Measurements from ENCODE around the gene PRR14L. TPM values are rescaled to one million over a fixed set of nuclear protein-coding genes. Genes with fewer than 3 reads are reported as not detected.
"Not testable (repeated sequence)": the region's sequence is repeated elsewhere in the genome, so short reads cannot be mapped to it uniquely, and the experiment has no call there.

PRR14L gene
- total RNA-seq, 2 experiments from 2014 or later, result 40.2 to 45.1 TPM

- peaks cover 46% of the 10 kb centered on the region for H3K36me3 Mint-ChIP-seq (ENCODE audit: low read depth)
- intact Hi-C loops (cut with micrococcal nuclease), result no loop called here
- POLR2A ChIA-PET, result no interaction called here
- DNase-seq (no peak), ATAC-seq (no peak)
- H3K27me3 Mint-ChIP-seq, result no peaks in the 10 kb centered on the region
- H3K9me3 Mint-ChIP-seq, result no peaks in the 10 kb centered on the region
- H3K4me3 Mint-ChIP-seq, result no peak overlapping the region
- H3K4me1 Mint-ChIP-seq (ENCODE audit: low read depth), result no peaks in the 10 kb centered on the region
- no peak overlapping the region for H3K27ac Mint-ChIP-seq
- CTCF ChIA-PET, result no interaction called here
- TF ChIP-seq CTCF (IDR thresholded peaks at IDR 0.05), result no peak
These were observed 30.0 kb downstream of the PRR14L start for GRCh38 chr22:31719850-31720471.

DNA sequence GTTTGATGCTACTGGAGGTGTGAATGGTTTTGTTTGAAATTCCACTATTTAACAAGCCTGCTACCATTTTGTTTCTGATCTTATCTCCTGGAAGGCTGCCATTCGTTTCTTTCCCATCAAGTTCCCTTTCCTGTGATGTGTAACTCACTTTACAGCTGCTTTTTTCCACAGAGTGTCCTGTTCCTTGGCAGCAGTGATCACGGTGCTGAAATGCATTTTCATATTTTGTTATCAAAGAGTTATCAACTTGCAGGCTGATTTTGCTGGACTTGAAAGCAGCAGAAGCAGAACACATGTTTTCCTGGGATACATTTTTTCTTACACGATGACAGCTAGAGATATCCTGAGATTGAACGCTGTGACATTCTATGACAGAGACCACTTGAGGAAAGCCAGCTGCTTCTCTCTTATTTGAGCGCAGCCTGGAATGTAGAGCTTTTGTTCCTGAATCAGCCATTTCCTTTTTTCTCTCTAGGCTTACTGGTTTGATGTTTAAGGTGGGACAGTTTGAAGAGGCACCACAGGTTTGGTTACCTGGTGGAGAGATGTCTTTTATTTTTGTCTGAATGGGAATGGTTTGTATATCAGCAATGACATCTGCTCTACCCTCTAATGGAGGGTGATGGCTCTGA is 34.7 kb downstream of the PRR14L start:
- no peaks in the 10 kb centered on the region for H3K4me1 Mint-ChIP-seq (ENCODE audit: low read depth)
- ATAC-seq (no peak), DNase-seq (no peak)
- H3K36me3 Mint-ChIP-seq (ENCODE audit: low read depth), result peaks cover 46% of the 10 kb centered on the region
- intact Hi-C loops (cut with micrococcal nuclease), result no loop called here
- POLR2A ChIA-PET, result no interaction called here
- no peak overlapping the region for H3K4me3 Mint-ChIP-seq
- no peaks in the 10 kb centered on the region for H3K9me3 Mint-ChIP-seq
- no peak for TF ChIP-seq CTCF (IDR thresholded peaks at IDR 0.05)
- CTCF ChIA-PET, result no interaction called here
- H3K27ac Mint-ChIP-seq, result no peak overlapping the region
- no peaks in the 10 kb centered on the region for H3K27me3 Mint-ChIP-seq

DNA sequence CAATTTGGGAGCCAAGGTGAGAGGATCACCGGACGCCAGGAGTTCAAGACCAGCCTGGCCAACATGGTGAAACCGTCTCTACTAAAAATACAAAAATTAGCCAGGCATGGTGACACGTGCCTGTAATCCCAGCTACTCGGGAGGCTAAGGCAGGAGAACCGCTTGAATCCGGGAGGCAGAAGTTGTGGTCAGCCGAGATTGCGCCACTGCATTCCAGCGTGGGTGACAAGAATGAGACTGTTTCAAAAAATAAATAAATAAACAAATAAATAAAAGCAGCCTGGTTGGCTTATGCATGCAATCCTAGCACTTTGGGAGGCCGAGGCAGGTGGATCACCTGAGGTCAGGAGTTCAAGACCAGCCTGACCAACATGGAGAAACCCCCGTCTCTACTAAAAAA is 38.7 kb downstream of the PRR14L start:
- DNase-seq; POLR2A ChIA-PET; ATAC-seq; H3K27ac Mint-ChIP-seq; intact Hi-C loops (cut with micrococcal nuclease); H3K27me3 Mint-ChIP-seq; H3K9me3 Mint-ChIP-seq; H3K4me1 Mint-ChIP-seq (ENCODE audit: low read depth); H3K4me3 Mint-ChIP-seq: not testable (repeated sequence)
- H3K36me3 Mint-ChIP-seq (ENCODE audit: low read depth), result peaks cover 33% of the 10 kb centered on the region
- CTCF ChIA-PET, result interaction anchor here (0.8 kb wide), 1 partner anchor 46 kb away, joined by 4 read pairs; no protein-coding TSS in a partner anchor

DNA sequence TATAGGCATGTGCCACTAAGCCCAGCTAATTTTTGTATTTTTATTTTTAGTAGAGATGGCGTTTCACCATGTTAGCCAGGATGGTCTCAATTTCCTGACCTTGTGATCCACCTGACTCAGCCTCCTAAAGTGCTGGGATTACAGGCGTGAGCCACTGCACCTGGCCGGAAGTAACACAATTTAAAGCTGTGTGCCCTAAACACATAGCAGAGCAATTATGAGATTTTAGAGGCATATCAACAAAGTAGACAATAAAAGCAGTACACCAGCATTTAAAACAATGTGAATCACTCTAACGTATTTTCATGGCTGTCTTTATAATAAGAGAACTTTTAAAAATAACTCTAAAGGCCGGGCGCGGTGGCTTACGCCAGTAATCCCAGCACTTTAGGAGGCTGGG is 42.4 kb downstream of the PRR14L start:
- CTCF ChIA-PET, result interaction anchor here (1.5 kb wide), 1 partner anchor 24 kb away, joined by 4 read pairs; no protein-coding TSS in a partner anchor
- intact Hi-C loops (cut with micrococcal nuclease), result no loop called here
- DNase-seq, result no peak
- no peaks in the 10 kb centered on the region for H3K27me3 Mint-ChIP-seq
- POLR2A ChIA-PET, result interaction anchor here (0.6 to 0.7 kb wide), 3 partner anchors 76 to 232 kb away, joined by 3 to 5 read pairs (median 4); no protein-coding TSS in a partner anchor
- no peak overlapping the region for H3K4me3 Mint-ChIP-seq
- TF ChIP-seq CTCF (IDR thresholded peaks at IDR 0.05), result no peak
- no peak overlapping the region for H3K27ac Mint-ChIP-seq
- no peak for ATAC-seq
- H3K36me3 Mint-ChIP-seq (ENCODE audit: low read depth), result peaks cover 20% of the 10 kb centered on the region
- H3K4me1 Mint-ChIP-seq (ENCODE audit: low read depth), result no peaks in the 10 kb centered on the region
- no peaks in the 10 kb centered on the region for H3K9me3 Mint-ChIP-seq

- Mint-ChIP-seq H3K9me3 (no peaks in the 10 kb centered on the region), H3K4me3 (no peak overlapping the region), H3K4me1 (ENCODE audit: low read depth) (peaks cover 19% of the 10 kb centered on the region), H3K27ac (peak overlapping the region; percentile 3), H3K27me3 (no peaks in the 10 kb centered on the region), H3K36me3 (ENCODE audit: low read depth) (peaks cover 34% of the 10 kb centered on the region)
- intact Hi-C loops (cut with micrococcal nuclease), result no loop called here
- DNase-seq, result no peak
- no peak for ATAC-seq
- ChIA-PET CTCF (interaction anchor here (1.0 to 1.2 kb wide), 2 partner anchors 11 to 30 kb away, joined by 3 read pairs; no protein-coding TSS in a partner anchor), POLR2A (interaction anchor here (1.1 to 1.2 kb wide), 2 partner anchors 46 to 133 kb away, joined by 3 to 4 read pairs; no protein-coding TSS in a partner anchor)
- no peak for TF ChIP-seq CTCF (IDR thresholded peaks at IDR 0.05)
These were observed 54.5 kb downstream of the PRR14L start for GRCh38 chr22:31695423-31695822.

DNA sequence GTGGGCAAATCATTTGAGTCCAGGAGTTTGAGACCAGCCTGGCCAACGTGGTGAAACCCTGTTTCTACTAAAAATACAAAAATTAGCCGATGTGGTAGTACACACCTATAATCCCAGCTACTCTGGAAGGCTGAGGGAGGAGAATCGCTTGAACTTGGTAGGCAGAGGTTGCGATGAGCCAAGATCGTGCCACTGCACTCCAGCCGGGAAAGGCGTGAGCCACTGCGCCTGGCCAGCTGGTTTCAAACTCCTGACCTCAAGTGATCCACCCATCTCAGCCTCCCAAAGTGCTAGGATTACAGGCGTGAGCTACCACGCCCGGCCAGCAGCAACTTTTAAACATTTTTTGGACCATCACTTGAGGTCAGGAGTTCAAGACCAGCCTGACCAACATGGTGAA is 55.9 kb downstream of the PRR14L start:
- H3K27ac Mint-ChIP-seq; DNase-seq; H3K27me3 Mint-ChIP-seq; H3K4me3 Mint-ChIP-seq; ATAC-seq; intact Hi-C loops (cut with micrococcal nuclease); CTCF ChIA-PET; H3K9me3 Mint-ChIP-seq: not testable (repeated sequence)
- Mint-ChIP-seq H3K36me3 (ENCODE audit: low read depth) (peaks cover 33% of the 10 kb centered on the region), H3K4me1 (ENCODE audit: low read depth) (peaks cover 19% of the 10 kb centered on the region)
- POLR2A ChIA-PET, result interaction anchor here (1.2 kb wide), 1 partner anchor 47 kb away, joined by 3 read pairs; no protein-coding TSS in a partner anchor

Data from activated CD8-positive, alpha-beta T cell treated with anti-CD3 and anti-CD28 coated beads for 36 hours (primary cell).